GM21723 (cell line): ENCODE measurements around the gene ANKS1B.

Experiments used
- ATAC-seq: cut with Tn5 transposase; IDR thresholded peaks from one replicate; pipeline ENCODE4 v1.9.1; 2021; ENCODE audit warnings: mild to moderate bottlenecking, moderate library complexity; ENCODE audit not compliant: unreplicated experiment

ANKS1B gene

GRCh38 chr12:98748463-98748862 lies 1236.3 kb downstream of the ANKS1B start:
- no peak for ATAC-seq

GRCh38 chr12:98745578-98746391 lies 1239.0 kb downstream of the ANKS1B start:
- peak; percentile 51 for ATAC-seq

GRCh38 chr12:98744680-98745079 lies 1240.1 kb downstream of the ANKS1B start:
- no peak for ATAC-seq

- ATAC-seq: peak; percentile 70
Measured at GRCh38 chr12:98743362-98743953, 1241.3 kb downstream of the ANKS1B start.

- no peak for ATAC-seq
Measured at GRCh38 chr12:98741556-98742265, 1243.0 kb downstream of the ANKS1B start.

GRCh38 chr12:98741196-98741555 lies 1243.6 kb downstream of the ANKS1B start:
- ATAC-seq: no peak

- ATAC-seq: no peak
Measured at GRCh38 chr12:98740751-98741150, 1244.0 kb downstream of the ANKS1B start.

- no peak for ATAC-seq
Measured at GRCh38 chr12:98738539-98738938, 1246.2 kb downstream of the ANKS1B start.

GRCh38 chr12:98738002-98738401 lies 1246.7 kb downstream of the ANKS1B start:
- ATAC-seq: no peak

GRCh38 chr12:98737322-98737712 lies 1247.4 kb downstream of the ANKS1B start:
- ATAC-seq: no peak

- no peak for ATAC-seq
Measured at GRCh38 chr12:98736352-98737321, 1248.1 kb downstream of the ANKS1B start.

GRCh38 chr12:98735821-98736220 lies 1248.9 kb downstream of the ANKS1B start:
- ATAC-seq: no peak

- ATAC-seq: no peak
Measured at GRCh38 chr12:98733667-98734350, 1250.9 kb downstream of the ANKS1B start.

- no peak for ATAC-seq
Measured at GRCh38 chr12:98730412-98730811, 1254.3 kb downstream of the ANKS1B start.

- no peak for ATAC-seq
Measured at GRCh38 chr12:98727196-98727595, 1257.5 kb downstream of the ANKS1B start.

GRCh38 chr12:98725476-98726247 lies 1259.1 kb downstream of the ANKS1B start:
- peak; percentile 92 for ATAC-seq

- ATAC-seq: no peak
Measured at GRCh38 chr12:98724384-98725155, 1260.2 kb downstream of the ANKS1B start.

GRCh38 chr12:98721204-98721702 lies 1263.5 kb downstream of the ANKS1B start:
- ATAC-seq: no peak
